22Rv1 (cell line): Measurements from ENCODE around the gene L3MBTL4.
"Not testable (repeated sequence)": the region's sequence is repeated elsewhere in the genome, so short reads cannot be mapped to it uniquely, and the experiment has no call there.

Experiments used
- H3K27ac ChIP-seq: fragments of 450-650 bp; 2 replicates; pipeline ENCODE4 v1.5.1; 2017
- CTCF ChIP-seq: fragments of 450-650 bp; IDR thresholded peaks from 2 replicates; pipeline ENCODE4 v1.5.1; 2017; ENCODE audit warnings: mild to moderate bottlenecking
- ZFX ChIP-seq: fragments of 450-650 bp; IDR thresholded peaks from 2 replicates; pipeline ENCODE4 v1.6.1; 2017; ENCODE audit warnings: antibody characterized with exemption, borderline replicate concordance

Gene L3MBTL4

GRCh38 chr18:6060149-6060548 lies 354.6 kb downstream of the L3MBTL4 start:
- TF ChIP-seq CTCF (no peak), ZFX (no peak)

GRCh38 chr18:6059551-6059950 lies 355.2 kb downstream of the L3MBTL4 start:
- H3K27ac ChIP-seq, result no peak overlapping the region
- TF ChIP-seq ZFX, result no peak

More at GRCh38 chr18:6060149-6060548, 354.6 kb downstream of the L3MBTL4 start:
- no peak overlapping the region for H3K27ac ChIP-seq

GRCh38 chr18:6058941-6059340 lies 355.8 kb downstream of the L3MBTL4 start:
- H3K27ac ChIP-seq, result no peak overlapping the region
- no peak for TF ChIP-seq CTCF
- TF ChIP-seq ZFX, result no peak

DNA sequence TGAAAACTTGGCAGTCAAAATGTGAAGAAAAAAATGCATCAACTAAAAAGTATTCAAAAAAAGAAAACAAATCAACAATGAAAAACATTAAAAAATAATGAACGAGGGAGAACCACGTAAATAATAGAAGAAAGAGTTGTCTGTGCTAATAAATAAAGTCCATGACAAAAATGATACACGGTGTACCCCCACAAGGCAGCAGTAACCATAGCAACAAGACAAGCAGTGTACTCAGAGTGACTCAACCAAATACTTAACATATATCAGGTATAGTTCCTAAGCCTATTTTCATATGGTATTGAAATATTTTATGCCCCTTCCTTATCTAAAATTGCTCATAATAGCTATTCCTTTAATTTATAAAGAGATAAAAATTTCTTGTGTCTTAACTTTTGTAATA lies 357.1 kb downstream of the L3MBTL4 start:
- TF ChIP-seq ZFX (no peak), CTCF (no peak)
- H3K27ac ChIP-seq, result no peak overlapping the region

DNA sequence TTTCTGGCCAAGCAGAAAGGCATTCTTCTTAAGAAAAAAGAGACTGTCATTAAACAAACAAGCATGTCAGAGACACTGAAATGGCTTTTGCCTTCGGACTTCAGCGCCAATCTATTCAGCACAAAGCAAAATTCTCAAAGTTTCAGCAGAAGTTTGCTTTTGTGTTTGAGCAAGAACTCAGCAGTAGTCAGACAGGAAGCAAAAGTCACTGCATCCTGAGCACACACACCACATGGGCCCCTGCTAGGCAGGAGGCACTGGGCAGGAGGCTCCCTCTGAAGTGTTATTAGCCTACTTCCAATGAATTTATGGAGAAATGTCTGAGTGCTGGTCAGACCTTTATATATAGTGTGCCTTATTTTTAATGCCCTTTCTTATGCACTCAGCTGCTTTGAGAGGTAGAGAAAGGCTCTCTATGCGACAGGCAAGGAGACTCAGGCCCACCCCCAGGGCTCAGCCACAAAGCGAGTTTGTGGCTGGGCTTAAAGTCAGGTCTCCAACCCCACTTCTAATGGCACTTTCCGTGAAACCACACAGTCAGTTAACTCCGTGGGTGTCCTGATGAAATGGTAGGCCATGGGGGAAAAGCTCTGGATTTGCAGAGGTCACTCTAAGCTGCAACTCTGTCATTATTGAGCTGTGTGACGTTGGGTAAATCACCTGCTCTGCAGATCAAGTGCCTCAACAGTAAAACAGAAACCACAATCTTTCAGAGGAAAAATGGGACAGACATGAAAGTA lies 358.4 kb downstream of the L3MBTL4 start:
- no peak overlapping the region for H3K27ac ChIP-seq
- TF ChIP-seq ZFX (no peak), CTCF (no peak)

DNA sequence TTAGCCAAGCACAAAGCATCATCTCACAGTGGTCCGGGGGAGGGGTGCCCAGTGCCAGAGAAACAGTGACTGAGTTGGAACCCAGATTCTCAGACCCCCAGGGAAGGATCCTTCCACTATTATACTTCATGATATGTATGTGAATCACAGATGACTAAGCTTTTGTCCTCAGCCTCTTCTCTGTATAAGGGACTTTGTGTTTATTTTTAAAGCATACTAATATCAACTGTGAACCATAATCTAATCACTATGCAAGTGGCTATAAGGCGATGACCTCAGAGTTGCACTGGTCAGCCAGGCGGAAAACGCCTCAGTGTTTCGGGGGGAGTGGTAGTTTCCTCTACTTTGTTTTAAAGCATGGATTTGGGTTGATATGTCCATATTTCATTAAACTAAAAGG lies 359.0 kb downstream of the L3MBTL4 start:
- H3K27ac ChIP-seq, result no peak overlapping the region
- TF ChIP-seq ZFX (no peak), CTCF (no peak)

DNA sequence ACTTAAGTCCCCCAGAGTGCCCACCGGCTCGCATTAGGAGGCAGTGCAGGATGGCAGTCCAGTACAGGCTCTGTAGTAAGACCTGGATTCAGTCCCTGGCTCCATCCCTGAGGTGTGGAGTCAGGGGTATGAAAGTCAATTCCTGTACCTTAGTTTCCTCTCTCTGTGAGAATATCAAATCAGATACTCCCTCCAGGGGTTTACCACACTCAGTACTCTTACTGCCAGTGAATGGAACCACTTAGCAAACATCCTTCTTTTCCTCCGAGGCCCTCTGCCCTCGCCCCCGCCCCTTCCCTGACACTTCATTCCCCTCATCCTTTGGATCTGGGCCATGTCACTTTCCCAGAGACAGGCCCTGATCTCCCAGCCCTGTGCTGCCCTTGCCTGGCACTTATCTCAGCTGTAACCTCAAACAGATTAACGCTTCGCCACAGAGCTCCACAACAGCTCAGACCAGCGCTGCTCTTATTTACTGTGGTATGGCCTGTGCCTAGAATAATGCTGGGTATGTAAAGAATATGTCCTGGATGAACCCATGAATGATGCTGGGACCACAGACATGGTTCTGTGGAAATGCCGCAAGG lies 360.4 kb downstream of the L3MBTL4 start:
- no peak overlapping the region for H3K27ac ChIP-seq
- TF ChIP-seq CTCF (no peak), ZFX (no peak)

DNA sequence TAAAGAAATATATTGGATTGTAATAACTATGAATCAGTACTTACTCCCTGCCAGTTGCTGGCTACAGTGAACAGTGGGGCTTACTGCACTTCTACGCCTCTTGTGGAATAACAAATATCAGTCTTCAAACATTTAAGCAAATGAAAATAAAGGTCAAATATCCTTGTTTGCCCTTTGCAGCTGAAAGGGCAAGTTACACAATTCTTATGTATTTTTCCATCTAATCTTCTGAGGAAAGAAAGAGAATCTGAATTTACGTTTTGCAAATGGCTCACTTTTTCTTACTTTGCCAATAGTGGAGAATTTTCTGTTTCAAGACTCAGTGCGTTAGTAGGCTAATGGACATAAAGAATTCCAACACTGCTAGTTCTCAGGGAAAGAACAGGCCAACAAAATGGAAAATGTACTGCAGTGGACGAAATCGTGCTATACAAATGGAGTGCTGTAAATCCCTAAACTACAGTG lies 362.2 kb downstream of the L3MBTL4 start:
- H3K27ac ChIP-seq, result no peak overlapping the region
- TF ChIP-seq ZFX (no peak), CTCF (no peak)

- not testable (repeated sequence) for H3K27ac ChIP-seq
Observed at GRCh38 chr18:6047596-6047995, 367.1 kb downstream of the L3MBTL4 start.
